ENCODE results near the gene GPSM1.
A peak's percentile ranks its signal among the peaks of the same experiment; 100 is the strongest.

GPSM1 gene

GRCh38 chr9:136281421-136282271 lies 45.7 kb upstream of the GPSM1 start:
- no peak for DNase-seq (ENCODE audit: low read depth)
- H3K4me3 ChIP-seq (ENCODE audit: low read length): no peak overlapping the region
- TF ChIP-seq CTCF (conservative IDR thresholded peaks at IDR 0.05; ENCODE audit: low read depth, low read length): no peak

GRCh38 chr9:136282272-136282861 lies 45.0 kb upstream of the GPSM1 start:
- DNase-seq (ENCODE audit: low read depth): no peak
- no peak overlapping the region for H3K4me3 ChIP-seq (ENCODE audit: low read length)
- TF ChIP-seq CTCF (conservative IDR thresholded peaks at IDR 0.05; ENCODE audit: low read depth, low read length): no peak

- TF ChIP-seq CTCF (conservative IDR thresholded peaks at IDR 0.05; ENCODE audit: low read depth, low read length): peak; percentile 83
- no peak for DNase-seq (ENCODE audit: low read depth)
- H3K4me3 ChIP-seq (ENCODE audit: low read length): peak overlapping the region; percentile 23
Observed at GRCh38 chr9:136283291-136284235, 43.8 kb upstream of the GPSM1 start.

GRCh38 chr9:136284311-136284710 lies 43.0 kb upstream of the GPSM1 start:
- DNase-seq (ENCODE audit: low read depth): no peak
- no peak overlapping the region for H3K4me3 ChIP-seq (ENCODE audit: low read length)
- no peak for TF ChIP-seq CTCF (conservative IDR thresholded peaks at IDR 0.05; ENCODE audit: low read depth, low read length)

GRCh38 chr9:136284951-136285350 lies 42.4 kb upstream of the GPSM1 start:
- no peak for DNase-seq (ENCODE audit: low read depth)
- TF ChIP-seq CTCF (conservative IDR thresholded peaks at IDR 0.05; ENCODE audit: low read depth, low read length): no peak
- no peak overlapping the region for H3K4me3 ChIP-seq (ENCODE audit: low read length)

GRCh38 chr9:136285501-136286358 lies 41.6 kb upstream of the GPSM1 start:
- TF ChIP-seq CTCF (conservative IDR thresholded peaks at IDR 0.05; ENCODE audit: low read depth, low read length): no peak
- DNase-seq (ENCODE audit: low read depth): no peak

More at GRCh38 chr9:136285501-136286358, 41.6 kb upstream of the GPSM1 start:
- H3K4me3 ChIP-seq (ENCODE audit: low read length): no peak overlapping the region
